HG03354 (cell line): ENCODE measurements around the gene NR2F2.

Source experiments
- ATAC-seq: cut with Tn5 transposase; IDR thresholded peaks from one replicate; pipeline ENCODE4 v1.9.1; 2021; ENCODE audit warnings: mild to moderate bottlenecking; ENCODE audit not compliant: unreplicated experiment, poor library complexity, severe bottlenecking

Gene NR2F2

DNA sequence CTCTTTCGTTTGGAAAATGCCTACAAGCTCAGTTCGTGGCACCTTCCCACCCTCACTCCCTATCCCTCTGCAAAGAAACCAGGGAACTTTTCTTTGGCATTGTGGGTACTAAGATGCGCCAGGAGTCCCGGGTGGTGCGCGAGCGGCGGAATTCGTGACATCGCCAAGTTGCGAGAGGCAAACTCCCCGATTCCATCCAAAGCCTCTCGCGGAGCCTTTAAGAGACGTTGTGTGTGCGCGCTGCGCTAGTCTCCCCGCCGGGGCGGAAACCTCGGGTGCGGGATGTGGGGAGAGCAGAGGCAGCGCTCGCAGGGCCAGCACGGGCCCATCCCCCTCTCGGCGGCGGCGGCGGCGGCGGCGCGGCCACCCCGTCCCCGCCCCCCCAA lies 443 bp upstream of the NR2F2 start:
- peak; percentile 34 for ATAC-seq

DNA sequence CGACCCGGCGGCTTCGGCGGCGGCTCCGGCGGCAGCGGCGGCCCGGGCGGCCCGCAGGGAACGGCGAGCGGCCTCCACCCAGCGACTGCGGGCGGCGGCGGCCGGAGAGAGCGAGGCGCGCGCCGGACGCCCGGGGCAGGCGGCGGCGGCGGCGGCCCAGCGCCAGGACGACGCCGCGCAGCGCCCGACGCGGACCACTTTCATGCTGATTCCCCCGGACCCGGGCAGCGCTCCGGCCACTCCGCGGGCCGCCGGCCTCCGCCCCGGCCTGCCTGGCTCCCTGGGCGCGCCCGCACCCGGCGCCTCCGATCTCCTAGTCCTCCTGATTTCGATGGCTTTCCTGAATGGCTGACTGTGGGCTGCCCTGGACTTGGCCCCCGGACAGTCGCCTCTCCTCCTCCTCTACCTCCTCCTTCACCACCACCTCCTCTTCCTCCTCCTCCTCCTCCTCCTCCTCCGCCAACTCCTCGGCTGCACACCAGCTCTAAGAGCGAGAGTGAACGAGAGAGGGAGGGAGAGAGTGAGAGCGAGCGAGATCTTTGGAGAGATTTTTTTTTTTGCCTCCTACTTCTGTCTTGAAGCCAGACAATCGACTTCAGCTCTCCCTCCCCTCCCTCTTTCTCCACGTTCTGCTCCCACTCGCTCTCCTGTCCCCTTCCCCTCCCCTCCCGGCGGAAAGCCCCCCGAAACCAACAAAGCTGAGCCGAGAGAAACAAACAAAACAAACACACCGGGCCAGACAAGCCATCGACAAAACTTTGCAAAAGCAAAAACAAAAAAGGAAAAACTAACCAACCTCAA lies 844 bp downstream of the NR2F2 start:
- ATAC-seq: peak; percentile 1

DNA sequence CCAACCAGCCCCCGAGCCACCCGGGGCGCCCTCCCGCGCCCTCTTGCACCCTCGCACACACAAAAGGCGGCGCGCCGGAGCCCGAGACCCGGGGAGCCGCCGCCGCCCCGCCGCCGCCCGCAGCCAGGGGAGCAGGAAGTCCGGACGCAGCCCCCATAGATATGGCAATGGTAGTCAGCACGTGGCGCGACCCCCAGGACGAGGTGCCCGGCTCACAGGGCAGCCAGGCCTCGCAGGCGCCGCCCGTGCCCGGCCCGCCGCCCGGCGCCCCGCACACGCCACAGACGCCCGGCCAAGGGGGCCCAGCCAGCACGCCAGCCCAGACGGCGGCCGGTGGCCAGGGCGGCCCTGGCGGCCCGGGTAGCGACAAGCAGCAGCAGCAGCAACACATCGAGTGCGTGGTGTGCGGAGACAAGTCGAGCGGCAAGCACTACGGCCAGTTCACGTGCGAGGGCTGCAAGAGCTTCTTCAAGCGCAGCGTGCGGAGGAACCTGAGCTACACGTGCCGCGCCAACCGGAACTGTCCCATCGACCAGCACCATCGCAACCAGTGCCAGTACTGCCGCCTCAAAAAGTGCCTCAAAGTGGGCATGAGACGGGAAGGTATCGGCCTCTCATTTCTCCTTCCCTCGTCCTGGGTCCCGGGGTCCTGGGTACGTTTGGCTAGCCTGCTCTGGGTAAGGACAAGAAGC lies 1.6 kb downstream of the NR2F2 start:
- ATAC-seq: no peak

DNA sequence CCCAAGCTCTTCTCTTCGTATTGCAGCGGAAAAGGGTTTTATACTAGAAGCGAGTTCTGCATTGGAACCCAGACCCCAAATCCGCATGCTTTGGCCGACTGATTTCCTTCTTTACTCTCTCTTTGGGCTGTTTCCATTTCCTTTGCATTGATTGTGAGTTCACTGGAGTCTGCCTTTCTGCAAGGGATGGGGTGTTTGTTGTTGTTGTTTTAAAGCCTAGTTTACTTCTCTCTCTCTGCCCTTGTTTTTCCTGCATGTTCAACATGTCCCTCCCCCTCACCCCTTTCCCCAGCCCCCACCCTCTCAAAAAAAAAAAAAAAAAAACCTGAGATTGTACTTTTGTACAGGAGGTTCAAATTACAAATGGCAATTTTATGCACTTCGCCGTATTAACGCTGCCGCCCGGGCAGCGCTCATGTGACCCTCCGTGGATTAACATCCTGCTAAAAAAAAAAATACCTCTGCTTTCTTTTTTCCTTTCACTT lies 2.2 kb downstream of the NR2F2 start:
- ATAC-seq: no peak

DNA sequence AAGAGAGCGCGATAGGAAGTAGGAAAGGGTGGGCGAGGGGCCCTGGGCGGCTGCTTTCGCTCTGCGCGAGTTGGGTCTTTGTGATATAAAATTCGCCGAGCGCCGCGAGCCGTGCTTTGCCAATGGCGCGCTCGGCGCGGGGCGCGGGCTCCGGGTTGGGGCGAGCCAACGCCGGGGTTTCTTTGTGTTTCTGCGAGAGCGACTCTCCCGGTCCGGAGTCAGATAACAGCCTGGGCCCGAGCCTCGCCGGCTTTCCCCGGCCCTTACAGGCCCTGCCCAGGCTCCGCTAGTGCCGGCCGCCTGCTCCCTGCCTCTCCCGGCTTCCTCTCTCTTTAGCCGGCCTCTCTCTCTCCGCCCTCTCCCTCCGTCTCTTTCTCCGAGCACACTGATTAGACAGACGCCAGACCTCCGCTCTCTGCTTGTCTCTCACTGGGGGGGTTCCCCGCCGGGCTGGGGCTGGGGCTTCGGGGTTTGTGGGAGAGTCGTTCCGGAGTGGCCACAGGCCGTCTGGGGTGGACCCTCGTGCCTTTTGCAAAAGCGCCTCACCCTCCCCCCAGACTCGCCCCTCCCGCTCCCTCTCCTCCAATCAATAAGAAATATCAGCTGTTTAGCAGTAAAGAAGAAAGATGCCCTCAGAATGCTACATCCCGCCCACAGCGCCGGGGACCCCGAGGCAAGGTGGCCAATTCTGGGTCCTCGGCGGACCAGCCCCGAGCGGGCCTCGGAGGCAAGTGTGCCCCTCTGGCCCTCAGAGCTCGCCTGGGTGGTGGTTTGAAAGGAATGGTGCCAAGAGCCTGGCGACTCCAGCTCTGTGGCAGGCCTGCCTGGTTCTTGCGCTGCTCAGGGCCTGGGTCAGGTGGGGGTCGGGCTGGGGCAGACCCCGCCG lies 2.9 kb downstream of the NR2F2 start:
- ATAC-seq: no peak

DNA sequence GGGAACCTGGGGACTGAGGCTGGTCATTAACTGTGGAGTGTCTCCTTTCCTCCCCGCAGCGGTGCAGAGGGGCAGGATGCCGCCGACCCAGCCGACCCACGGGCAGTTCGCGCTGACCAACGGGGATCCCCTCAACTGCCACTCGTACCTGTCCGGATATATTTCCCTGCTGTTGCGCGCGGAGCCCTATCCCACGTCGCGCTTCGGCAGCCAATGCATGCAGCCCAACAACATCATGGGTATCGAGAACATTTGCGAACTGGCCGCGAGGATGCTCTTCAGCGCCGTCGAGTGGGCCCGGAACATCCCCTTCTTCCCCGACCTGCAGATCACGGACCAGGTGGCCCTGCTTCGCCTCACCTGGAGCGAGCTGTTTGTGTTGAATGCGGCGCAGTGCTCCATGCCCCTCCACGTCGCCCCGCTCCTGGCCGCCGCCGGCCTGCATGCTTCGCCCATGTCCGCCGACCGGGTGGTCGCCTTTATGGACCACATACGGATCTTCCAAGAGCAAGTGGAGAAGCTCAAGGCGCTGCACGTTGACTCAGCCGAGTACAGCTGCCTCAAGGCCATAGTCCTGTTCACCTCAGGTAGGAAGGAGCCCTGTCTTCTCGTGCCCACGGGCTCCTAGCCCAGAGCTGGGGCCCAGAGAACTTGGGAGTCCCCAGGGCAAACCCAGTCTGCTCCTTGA lies 3.7 kb downstream of the NR2F2 start:
- ATAC-seq: no peak

DNA sequence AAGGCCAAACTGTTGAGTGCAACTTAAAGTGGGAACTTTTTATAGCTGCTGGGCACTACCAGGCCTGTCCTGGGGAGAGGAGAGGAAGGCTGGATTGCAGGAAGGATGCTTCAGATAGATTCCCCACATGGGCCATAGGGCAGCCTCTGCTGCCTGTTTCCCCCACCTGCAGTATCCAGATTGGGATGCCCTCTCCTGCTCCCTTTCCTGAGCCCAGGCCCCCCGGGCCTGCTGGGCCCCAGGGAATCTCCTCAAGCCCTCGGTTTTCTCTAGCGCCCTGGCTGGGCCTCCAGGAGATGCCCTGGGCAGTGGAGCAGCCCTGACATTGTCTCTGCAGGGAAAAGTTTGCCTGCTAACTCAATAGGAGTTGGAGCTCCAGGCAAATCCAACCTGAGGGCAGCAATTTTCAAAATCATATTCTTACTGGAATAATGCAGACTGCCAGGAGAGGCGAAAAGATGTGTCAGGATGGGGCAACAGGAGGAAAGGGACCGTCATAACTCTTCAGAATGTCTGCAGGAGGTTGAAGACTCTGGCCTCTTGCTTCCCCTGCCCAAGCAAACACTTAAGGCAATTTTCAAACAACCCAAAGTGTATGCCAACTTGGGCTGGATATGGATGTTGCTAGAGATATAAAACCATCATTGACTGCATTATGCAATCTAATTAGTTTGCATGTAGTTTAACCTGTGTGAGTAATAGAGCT lies 4.4 kb downstream of the NR2F2 start:
- no peak for ATAC-seq

DNA sequence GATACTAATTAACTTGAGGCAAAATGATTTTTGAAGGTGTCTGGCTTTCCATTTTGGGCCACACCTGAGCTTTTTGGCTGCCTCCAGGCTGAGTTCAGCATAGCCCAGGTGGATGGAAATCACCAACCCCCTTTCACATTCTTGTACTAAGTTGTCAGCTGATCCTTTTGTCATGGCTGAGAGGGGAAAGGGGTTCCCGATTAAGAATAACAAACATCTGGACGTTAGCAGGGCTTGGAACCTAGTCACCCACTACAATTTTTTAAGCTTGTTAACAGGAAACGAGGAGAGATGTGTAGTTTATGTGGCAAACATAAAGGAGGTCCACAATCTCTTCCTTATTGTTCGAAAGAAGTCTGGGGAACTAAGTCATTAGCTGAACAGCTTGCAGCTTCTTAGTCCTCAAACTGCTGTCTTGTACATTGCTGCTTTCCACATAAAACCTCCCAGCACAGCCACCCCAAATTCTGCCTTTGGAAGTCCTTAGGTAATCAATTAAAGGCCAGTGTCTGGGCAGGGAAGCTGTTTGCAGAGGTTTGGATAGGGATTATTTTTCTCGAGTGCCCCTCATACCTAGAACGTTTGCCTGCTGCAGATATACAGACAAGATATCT lies 5.0 kb downstream of the NR2F2 start:
- no peak for ATAC-seq

DNA sequence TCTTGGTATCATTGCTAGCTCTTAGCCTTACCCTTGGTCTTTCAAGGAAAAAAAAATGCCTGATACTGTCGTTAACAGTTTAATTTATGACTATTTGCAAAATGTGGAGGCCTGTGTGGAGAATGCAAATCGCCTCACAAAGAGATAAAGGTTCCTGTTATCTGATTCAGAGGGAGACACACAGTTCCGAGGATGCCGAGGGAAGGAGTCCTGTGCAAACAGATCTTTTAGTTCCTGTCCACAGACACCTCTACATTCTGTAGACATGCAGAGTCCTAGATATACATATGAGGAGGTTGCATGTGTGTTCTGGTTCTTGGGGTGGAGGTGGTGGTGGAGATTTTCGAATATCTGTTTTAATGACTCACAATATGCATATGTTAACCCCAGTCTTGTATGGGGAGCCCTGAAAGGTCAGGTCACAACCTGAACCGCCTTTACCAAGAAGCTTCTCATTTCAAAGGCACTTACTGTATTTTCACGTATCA lies 5.7 kb downstream of the NR2F2 start:
- no peak for ATAC-seq

DNA sequence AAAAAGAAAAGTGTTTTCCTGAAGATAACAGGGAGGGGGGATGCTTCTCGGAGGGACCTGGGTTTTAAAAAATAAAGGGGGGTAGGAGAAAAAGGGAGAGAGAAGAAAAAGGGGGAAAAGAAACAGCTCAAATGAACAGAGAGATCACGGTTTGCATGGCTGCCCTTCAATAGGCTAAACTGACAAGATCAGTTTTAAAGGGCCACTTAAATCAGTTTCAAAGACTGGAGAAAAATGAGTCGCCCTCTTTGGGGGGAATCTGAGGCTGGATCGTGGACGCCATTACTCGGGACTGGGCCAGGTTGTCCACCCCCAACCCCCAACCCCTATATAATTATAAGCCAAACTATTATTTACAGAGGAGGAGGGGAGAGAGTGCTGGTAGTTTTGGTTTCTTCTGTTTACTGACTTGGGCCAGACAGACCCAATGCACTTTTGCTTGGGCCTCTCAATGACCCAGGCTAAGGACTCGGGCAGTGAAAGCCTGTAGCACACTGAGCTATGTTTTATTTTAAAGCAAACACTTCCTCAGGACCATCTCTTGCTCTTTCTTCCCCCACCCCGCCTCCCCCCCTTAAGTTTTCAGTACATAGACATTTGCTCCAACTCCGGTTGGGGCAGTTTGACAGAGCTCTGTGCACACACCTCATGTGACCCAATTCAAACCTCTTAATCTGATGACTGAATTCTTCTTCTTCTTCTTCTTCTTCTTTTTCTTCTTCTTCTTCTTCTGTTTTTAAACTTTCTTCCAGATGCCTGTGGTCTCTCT lies 6.3 kb downstream of the NR2F2 start:
- no peak for ATAC-seq

DNA sequence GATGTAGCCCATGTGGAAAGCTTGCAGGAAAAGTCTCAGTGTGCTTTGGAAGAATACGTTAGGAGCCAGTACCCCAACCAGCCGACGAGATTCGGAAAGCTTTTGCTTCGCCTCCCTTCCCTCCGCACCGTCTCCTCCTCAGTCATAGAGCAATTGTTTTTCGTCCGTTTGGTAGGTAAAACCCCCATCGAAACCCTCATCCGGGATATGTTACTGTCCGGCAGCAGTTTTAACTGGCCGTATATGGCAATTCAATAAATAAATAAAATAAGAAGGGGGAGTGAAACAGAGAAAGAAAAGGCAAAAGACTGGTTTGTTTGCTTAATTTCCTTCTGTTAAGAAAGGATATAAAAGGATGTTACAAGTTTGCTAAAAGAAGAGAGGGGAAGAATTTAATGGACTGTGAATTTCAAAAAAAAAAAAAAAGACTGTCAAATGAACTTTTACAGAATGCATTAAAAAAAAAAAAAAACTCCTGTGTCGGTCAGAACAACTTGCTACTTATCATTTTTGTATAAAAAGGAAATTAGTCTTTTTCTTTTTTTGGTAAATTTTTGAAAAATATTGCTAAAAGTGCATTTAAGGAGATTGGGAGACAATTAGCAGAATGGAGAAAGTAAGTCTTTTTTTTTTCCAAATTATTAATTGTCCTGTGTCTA lies 7.0 kb downstream of the NR2F2 start:
- ATAC-seq: no peak

DNA sequence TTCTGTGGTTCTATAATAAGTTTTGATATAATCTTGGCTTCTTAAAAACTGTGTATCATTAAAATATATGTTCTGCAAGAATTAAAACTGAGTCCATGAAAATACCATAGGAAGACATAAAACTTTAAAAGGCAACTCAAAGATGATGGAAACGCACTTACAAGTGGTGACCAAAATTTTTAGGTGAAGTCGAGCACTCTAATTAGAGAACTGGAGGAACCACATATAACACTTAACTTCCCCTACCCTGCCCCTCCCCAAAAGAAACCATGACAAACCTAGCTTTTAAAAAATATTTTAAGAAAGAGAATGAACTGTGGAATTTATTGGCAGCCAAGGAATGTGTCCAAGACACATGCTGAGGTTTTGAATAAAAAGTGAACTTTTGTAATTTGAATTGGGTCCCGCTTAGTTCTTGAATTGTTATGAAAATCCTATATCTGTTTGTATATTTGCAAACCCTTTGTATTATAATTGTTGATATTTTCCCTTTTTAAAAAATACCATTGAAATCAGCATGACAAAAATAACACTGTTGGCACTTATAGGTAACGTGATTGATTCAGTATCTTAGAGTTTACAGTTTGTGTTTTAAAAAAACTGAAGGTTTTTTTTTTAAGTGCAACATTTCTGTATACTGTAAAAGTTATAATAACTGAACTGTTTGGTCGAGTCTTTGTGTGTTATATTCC lies 7.7 kb downstream of the NR2F2 start:
- ATAC-seq: no peak

DNA sequence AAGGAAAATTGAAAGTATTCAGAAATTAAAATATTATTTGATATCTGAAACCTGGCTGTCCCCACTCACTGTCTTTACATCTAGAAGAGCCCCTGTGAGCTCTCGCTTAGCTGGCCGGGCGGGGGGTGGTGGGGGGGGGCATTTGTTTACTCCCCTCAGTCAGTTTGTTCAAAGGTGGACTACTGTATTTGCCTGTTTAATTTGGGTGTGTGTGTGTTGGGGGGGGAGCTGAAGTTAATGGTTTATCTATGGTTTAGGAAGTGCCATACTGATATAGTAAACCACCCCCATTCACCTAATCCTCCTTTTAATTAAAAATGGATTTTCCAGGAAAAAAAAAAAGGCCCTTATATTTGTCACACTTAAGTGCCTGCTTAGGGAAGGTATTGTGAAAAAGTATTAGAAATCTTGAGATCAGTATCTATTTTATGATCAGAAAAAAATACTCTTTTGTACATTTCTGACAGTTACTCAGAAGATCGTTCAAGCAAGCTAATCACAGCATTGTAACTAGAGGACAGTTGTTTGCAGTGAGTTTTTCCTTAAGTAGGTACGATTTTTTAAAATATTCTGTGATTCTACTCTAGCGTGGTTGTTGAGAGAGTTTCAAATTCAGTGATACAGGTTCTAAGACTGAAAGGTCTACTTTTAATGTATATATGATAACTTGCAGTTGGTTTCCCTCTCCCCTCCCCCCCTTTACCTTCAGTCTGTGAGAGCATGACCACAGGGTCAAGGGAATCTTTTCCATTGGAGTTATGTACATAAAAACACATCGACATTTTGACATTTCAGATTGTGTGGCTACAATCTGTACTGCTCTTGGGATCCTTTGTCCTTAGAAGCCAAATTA lies 8.5 kb downstream of the NR2F2 start:
- ATAC-seq: no peak

DNA sequence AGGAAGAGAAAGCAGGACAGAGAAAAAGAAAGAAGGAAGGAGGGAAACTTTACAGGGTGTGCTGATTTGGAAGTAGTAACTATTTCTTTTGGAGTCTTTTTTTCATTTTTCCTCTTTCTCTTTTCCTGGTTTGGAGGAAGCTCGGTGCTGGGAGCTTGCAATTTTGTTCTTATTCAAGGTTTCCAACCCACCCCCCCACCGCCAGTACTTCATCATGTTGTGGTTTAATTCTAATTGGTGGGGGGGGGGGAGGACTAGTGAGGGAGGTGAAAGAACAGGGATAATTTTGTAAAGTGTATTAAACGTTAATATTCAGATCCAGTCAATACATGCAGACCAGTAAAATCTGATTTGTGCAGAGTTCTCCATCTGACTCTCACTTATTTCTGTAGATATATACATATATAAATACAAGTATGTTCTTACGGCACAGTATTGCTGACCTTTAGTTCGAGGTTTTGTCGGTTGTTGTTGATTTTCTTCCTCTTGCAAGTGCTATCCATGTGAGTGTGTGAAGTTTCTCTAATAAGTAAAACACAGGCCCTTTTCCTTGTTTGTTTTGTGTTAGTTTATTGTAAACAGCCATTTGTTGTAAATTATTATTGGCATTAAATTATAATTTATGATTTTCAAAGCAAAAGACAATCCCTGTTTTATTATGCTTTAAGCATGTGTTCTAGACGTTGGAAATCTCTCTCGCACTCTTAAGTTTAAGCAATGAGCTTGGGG lies 9.3 kb downstream of the NR2F2 start:
- no peak for ATAC-seq

DNA sequence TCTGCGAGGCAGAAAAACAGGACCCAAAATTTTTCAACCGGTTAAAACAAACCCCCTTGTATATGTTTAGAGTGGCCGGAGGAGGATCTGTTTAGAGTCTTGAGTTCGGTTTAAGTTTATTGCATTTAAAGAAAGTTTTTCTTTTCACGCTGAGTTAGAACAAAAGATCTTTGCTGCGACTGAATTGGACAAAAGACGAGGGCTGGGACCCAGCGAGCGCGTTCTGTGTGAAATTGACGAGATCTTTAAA lies 9.8 kb downstream of the NR2F2 start:
- no peak for ATAC-seq
